CD14-positive monocyte (primary cell): Measurements from ENCODE around the gene PLSCR4. TPM values are rescaled to one million over a fixed set of nuclear protein-coding genes. Genes with fewer than 3 reads are reported as not detected.

Experiments used
- DNase-seq, 3 donors: peaks; one replicate each; pipeline ENCODE4 v3.0.0-alpha.2; 2011 to 2022
- H2AFZ ChIP-seq: 2 replicates; pipeline ENCODE4 v1.6.0; 2012; ENCODE audit warnings: mild to moderate bottlenecking, low read depth, low read length, inconsistent platforms; ENCODE audit not compliant: insufficient read depth, poor library complexity, severe bottlenecking
- H3K27ac ChIP-seq, 2 donors: 1 replicate in 1 of 2; 2 replicates in 1 of 2; pipeline ENCODE4 v1.5.1; 2012 to 2013; ENCODE audit warnings: low read length in 2 of 2, control low read depth in 1 of 2, inconsistent platforms in 1 of 2, low read depth in 1 of 2, mild to moderate bottlenecking in 1 of 2
- H3K27me3 ChIP-seq, 2 donors: one replicate each; pipeline versions ENCODE4 v1.6.0 to v1.6.1; 2011 to 2013; ENCODE audit warnings: low read length in 2 of 2; ENCODE audit not compliant: control insufficient read depth in 2 of 2, insufficient read depth in 2 of 2
- H3K36me3 ChIP-seq, 2 donors: replicated peaks in 1 of 2; 1 replicate in 1 of 2; 2 replicates in 1 of 2; pipeline versions ENCODE4 v1.5.1 to v1.6.1; 2012 to 2013; ENCODE audit warnings: low read length in 2 of 2, control low read depth in 1 of 2, inconsistent platforms in 1 of 2, mild to moderate bottlenecking in 1 of 2; ENCODE audit not compliant: insufficient read depth in 2 of 2, control insufficient read depth in 1 of 2
- H3K4me1 ChIP-seq, 2 donors: 1 replicate in 1 of 2; 2 replicates in 1 of 2; pipeline versions ENCODE4 v1.5.1 to v1.6.1; 2012 to 2013; ENCODE audit warnings: low read length in 2 of 2, control low read depth in 1 of 2, inconsistent platforms in 1 of 2, mild to moderate bottlenecking in 1 of 2, moderate library complexity in 1 of 2; ENCODE audit not compliant: insufficient read depth in 2 of 2, control insufficient read depth in 1 of 2
- H3K4me2 ChIP-seq: replicated peaks from 2 replicates; pipeline ENCODE3; 2012; ENCODE audit warnings: low read length, moderate library complexity, mild to moderate bottlenecking; ENCODE audit not compliant: poor library complexity, severe bottlenecking; ENCODE audit errors: extremely low read depth
- H3K4me3 ChIP-seq, 3 experiments: fragments of 200-600 bp in 1 of 3; sonication (generic) in 1 of 3; replicated peaks in 1 of 3; 1 replicate in 2 of 3; 2 replicates in 1 of 3; pipeline ENCODE4 v1.5.1; 2011 to 2013; ENCODE audit warnings: low read length in 3 of 3, mild to moderate bottlenecking in 3 of 3, control low read depth in 2 of 3, low read depth in 2 of 3, inconsistent platforms in 1 of 3, moderate library complexity in 1 of 3
- H3K79me2 ChIP-seq: 2 replicates; pipeline ENCODE4 v1.6.0; 2012; ENCODE audit warnings: mild to moderate bottlenecking, control low read depth, inconsistent platforms, low read length, moderate library complexity; ENCODE audit not compliant: insufficient read depth
- H3K9ac ChIP-seq: 2 replicates; pipeline ENCODE4 v1.6.0; 2017; ENCODE audit warnings: low read length, mild to moderate bottlenecking; ENCODE audit not compliant: insufficient read depth, poor library complexity, severe bottlenecking
- H3K9me3 ChIP-seq, 2 donors: replicated peaks in 1 of 2; 1 replicate in 1 of 2; 2 replicates in 1 of 2; pipeline versions ENCODE4 v1.5.1 to v1.6.1; 2012 to 2013; ENCODE audit warnings: low read length in 2 of 2, control low read depth in 1 of 2; ENCODE audit not compliant: control insufficient read depth in 1 of 2, insufficient read depth in 1 of 2
- H4K20me1 ChIP-seq: 2 replicates; pipeline ENCODE4 v1.6.0; 2012; ENCODE audit warnings: mild to moderate bottlenecking, low read length, control low read depth, moderate library complexity; ENCODE audit not compliant: insufficient read depth
- H3K27ac Mint-ChIP-seq, 7 donors: one replicate each; pipeline ENCODE4 v1.8.0; 2020; ENCODE audit warnings: mild to moderate bottlenecking in 7 of 7, mixed read lengths in 7 of 7, moderate library complexity in 6 of 7, inconsistent platforms in 2 of 7
- H3K27me3 Mint-ChIP-seq, 3 donors: one replicate each; pipeline ENCODE4 v1.8.0; 2021 to 2022; ENCODE audit warnings: low read depth in 3 of 3, mild to moderate bottlenecking in 3 of 3, mixed read lengths in 3 of 3, moderate library complexity in 3 of 3, inconsistent platforms in 1 of 3
- H3K36me3 Mint-ChIP-seq, 2 donors: one replicate each; pipeline ENCODE4 v1.8.0; 2020; ENCODE audit warnings: mixed read lengths in 2 of 2, inconsistent platforms in 1 of 2, mild to moderate bottlenecking in 1 of 2
- H3K4me1 Mint-ChIP-seq: one replicate; pipeline ENCODE4 v1.8.0; 2020; ENCODE audit warnings: mild to moderate bottlenecking, mixed read lengths
- H3K4me3 Mint-ChIP-seq, 2 donors: one replicate each; pipeline ENCODE4 v1.8.0; 2020; ENCODE audit warnings: mild to moderate bottlenecking in 2 of 2, mixed read lengths in 2 of 2, moderate library complexity in 1 of 2
- H3K9me3 Mint-ChIP-seq, 7 donors: one replicate each; pipeline ENCODE4 v1.8.0; 2020 to 2022; ENCODE audit warnings: mixed read lengths in 7 of 7, mild to moderate bottlenecking in 6 of 7, moderate library complexity in 6 of 7, inconsistent platforms in 2 of 7
- WGBS: methylation state at CpG from one replicate; pipeline ENCODE4 v1.1.5; 2013; ENCODE audit warnings: missing lambda C conversion rate; ENCODE audit not compliant: insufficient coverage; 5-methylcytosine and 5-hydroxymethylcytosine counted together
- intact Hi-C, 2 donors: fragments of 100-400 bp; cut with micrococcal nuclease; formaldehyde crosslinking; loops; one replicate each; pipeline versions ENCODE4 v1.15.0 to v1.15.1; 2023
- polyA plus RNA-seq, 3 donors: library from polyadenylated mRNA; depleted of rRNA in 1 of 3; unstranded in 2 of 3; stranded (reverse) in 1 of 3; fragments of 300-500 nt in 2 of 3; fragments of >200 nt in 1 of 3; fragmentation: Illumina TruSeq in 2 of 3; gene quantifications; 1 replicate in 2 of 3; 2 replicates in 1 of 3; pipeline ENCODE4 v1.2.3, GENCODE V29; 2012 to 2021
- TF ChIP-seq, protein P1 (sequence below): fragments of 200-600 bp; IDR thresholded peaks from one replicate; pipeline ENCODE4 v1.8.0; 2022; ENCODE audit warnings: antibody characterized with exemption, mild to moderate bottlenecking

Gene PLSCR4
- polyA plus RNA-seq, 3 donors = 0.05 TPM; not detected in 2

DNA sequence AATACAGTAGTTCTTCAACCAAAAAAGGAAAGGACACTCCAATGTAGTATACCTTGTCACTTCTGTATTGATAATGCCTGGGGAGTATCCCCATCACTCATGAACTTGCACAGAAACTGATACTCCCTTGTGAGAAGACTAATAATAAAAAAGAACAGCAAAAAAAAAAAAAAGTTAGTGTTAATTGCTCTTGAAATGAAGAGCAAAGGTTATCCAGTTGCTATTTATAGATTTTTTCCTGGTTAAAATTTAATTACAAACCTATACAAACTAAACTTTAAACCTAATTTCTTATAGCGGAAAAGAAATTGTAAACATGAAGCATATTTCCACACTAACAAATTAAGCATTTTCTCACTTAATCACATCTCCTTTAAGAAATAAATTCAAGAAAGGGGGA is 96.6 kb downstream of the PLSCR4 start:
- Histone ChIP-seq H3K27me3 (peaks cover 11 to 13% of the 10 kb centered on the region in 2 donors), H2AFZ (no peak overlapping the region), H3K36me3 (no peaks in the 10 kb centered on the region), H3K9me3 (no peaks in the 10 kb centered on the region), H3K4me2 (no peak overlapping the region), H3K79me2 (no peaks in the 10 kb centered on the region), H4K20me1 (no peaks in the 10 kb centered on the region), H3K27ac (no peak overlapping the region), H3K9ac (no peak overlapping the region), H3K4me3 (no peak overlapping the region), H3K4me1 (no peaks in the 10 kb centered on the region)
- H3K36me3 Mint-ChIP-seq = no peaks in the 10 kb centered on the region
- no peak overlapping the region for H3K27ac Mint-ChIP-seq
- TF ChIP-seq, protein P1, sequence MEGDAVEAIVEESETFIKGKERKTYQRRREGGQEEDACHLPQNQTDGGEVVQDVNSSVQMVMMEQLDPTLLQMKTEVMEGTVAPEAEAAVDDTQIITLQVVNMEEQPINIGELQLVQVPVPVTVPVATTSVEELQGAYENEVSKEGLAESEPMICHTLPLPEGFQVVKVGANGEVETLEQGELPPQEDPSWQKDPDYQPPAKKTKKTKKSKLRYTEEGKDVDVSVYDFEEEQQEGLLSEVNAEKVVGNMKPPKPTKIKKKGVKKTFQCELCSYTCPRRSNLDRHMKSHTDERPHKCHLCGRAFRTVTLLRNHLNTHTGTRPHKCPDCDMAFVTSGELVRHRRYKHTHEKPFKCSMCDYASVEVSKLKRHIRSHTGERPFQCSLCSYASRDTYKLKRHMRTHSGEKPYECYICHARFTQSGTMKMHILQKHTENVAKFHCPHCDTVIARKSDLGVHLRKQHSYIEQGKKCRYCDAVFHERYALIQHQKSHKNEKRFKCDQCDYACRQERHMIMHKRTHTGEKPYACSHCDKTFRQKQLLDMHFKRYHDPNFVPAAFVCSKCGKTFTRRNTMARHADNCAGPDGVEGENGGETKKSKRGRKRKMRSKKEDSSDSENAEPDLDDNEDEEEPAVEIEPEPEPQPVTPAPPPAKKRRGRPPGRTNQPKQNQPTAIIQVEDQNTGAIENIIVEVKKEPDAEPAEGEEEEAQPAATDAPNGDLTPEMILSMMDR = no peak
- no peaks in the 10 kb centered on the region for H3K9me3 Mint-ChIP-seq
- intact Hi-C loops = no loop called here
- WGBS = no CpG with 5 or more reads among the region's 1 CpG
- H3K4me3 Mint-ChIP-seq = no peak overlapping the region
- H3K4me1 Mint-ChIP-seq = no peaks in the 10 kb centered on the region
- no peak for DNase-seq
- peaks cover 9 to 15% (median 13%) of the 10 kb centered on the region in 3 donors for H3K27me3 Mint-ChIP-seq

GRCh38 chr3:146153429-146153828 is 97.5 kb downstream of the PLSCR4 start:
- H3K4me2 ChIP-seq = no peak overlapping the region
- H3K36me3 ChIP-seq = no peaks in the 10 kb centered on the region
- peaks cover 2 to 4% of the 10 kb centered on the region in 2 donors for H3K27me3 ChIP-seq
- H4K20me1 ChIP-seq = no peaks in the 10 kb centered on the region
- DNase-seq = no peak
- no CpG with 5 or more reads among the region's 4 CpGs for WGBS
- H3K36me3 Mint-ChIP-seq = no peaks in the 10 kb centered on the region
- H3K27me3 Mint-ChIP-seq = peaks cover 2 to 8% (median 7%) of the 10 kb centered on the region in 3 donors
- H2AFZ ChIP-seq = no peak overlapping the region
- no peaks in the 10 kb centered on the region for H3K9me3 ChIP-seq
- no peak overlapping the region for H3K27ac ChIP-seq
- H3K9ac ChIP-seq = no peak overlapping the region
- no peaks in the 10 kb centered on the region for H3K9me3 Mint-ChIP-seq
- H3K4me3 Mint-ChIP-seq = no peak overlapping the region
- intact Hi-C loops = no loop called here
- H3K4me1 Mint-ChIP-seq = peaks cover 7% of the 10 kb centered on the region
- H3K27ac Mint-ChIP-seq = no peak overlapping the region
- TF ChIP-seq, protein P1 = no peak
- peaks cover 0 to 7% of the 10 kb centered on the region in 2 donors for H3K4me1 ChIP-seq
- no peaks in the 10 kb centered on the region for H3K79me2 ChIP-seq
- no peak overlapping the region for H3K4me3 ChIP-seq
